ENCODE data around the gene FDXR. TPM values are rescaled to one million over a fixed set of nuclear protein-coding genes. Genes with fewer than 3 reads are reported as not detected.
"Not testable (repeated sequence)": the region's sequence is repeated elsewhere in the genome, so short reads cannot be mapped to it uniquely, and the experiment has no call there.

Gene FDXR
- total and polyA plus RNA-seq, 2 of the 8 experiments (the other 6 are each of a cell fraction or from before 2014, with no cell fraction given), result 24.2 to 31.4 TPM

GRCh38 chr17:74916136-74916850, 43.5 kb upstream of the FDXR start (continued):
- TF ChIP-seq GTF2F1 (IDR thresholded peaks at IDR 0.05; ENCODE audit: borderline replicate concordance, low read depth, low read length), result no peak

DNA sequence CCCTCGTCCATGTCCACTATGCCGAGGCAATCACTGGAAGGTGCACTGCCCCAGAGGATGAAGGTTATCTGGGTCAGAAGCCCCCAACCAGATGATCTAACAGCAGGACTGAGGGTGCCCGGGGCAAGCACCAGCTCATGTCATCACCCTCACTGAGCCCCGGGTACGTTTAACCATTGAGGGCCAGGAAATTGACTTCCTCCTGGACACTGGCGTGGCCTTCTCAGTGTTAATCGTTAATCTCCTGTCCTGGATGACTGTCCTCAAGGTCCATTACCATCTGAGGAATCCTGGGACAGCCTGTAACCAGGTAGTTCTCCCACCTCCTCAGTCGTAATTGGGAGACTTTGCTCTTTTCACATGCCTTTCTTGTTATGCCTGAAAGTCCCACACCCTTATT, 38.6 kb upstream of the FDXR start:
- H4K5ac ChIP-seq (ENCODE audit: insufficient read length, low read depth, low read length); H3K56ac ChIP-seq (replicated peaks; ENCODE audit: insufficient read length, low read depth, low read length); H3K4me2 ChIP-seq (ENCODE audit: insufficient read depth in 1 of 2, low read depth in 2 of 2, low read length in 2 of 2); H3K27ac ChIP-seq (ENCODE audit: low read depth, low read length); H3K23ac ChIP-seq (ENCODE audit: insufficient read length); H4K20me1 ChIP-seq (replicated peaks in 1 of 2; ENCODE audit: control insufficient read depth in 1 of 2, insufficient read depth in 2 of 2, low read length in 2 of 2); POLR2A ChIA-PET (ENCODE audit: partially characterized antibody); H2BK15ac ChIP-seq (ENCODE audit: low read length); H3K4me3 ChIP-seq (ENCODE audit: extremely low read depth in 1 of 4, insufficient read depth in 2 of 4, low read depth in 3 of 4, low read length in 4 of 4); H2BK120ac ChIP-seq (replicated peaks; ENCODE audit: low read depth, low read length); H3K23me2 ChIP-seq (ENCODE audit: low read depth, low read length); H3K14ac ChIP-seq (ENCODE audit: insufficient read length); H3K27me3 ChIP-seq (replicated peaks in 1 of 4; ENCODE audit: control insufficient read depth in 3 of 4, extremely low read depth in 1 of 4, insufficient read depth in 3 of 4, low read length in 3 of 4); H3K9ac ChIP-seq (replicated peaks in 1 of 4; ENCODE audit: extremely low read depth in 1 of 4, low read depth in 3 of 4, low read length in 3 of 4); FAIRE-seq; H3K4ac ChIP-seq (replicated peaks; ENCODE audit: insufficient read length, low read depth, low read length); H3K18ac ChIP-seq (ENCODE audit: extremely low read depth, low read length); H2AK5ac ChIP-seq (ENCODE audit: low read depth, low read length); H3K79me1 ChIP-seq (ENCODE audit: low read depth, low read length); H2BK12ac ChIP-seq (ENCODE audit: low read depth, low read length); H4K8ac ChIP-seq (ENCODE audit: extremely low read depth, insufficient read depth, low read length); H2BK20ac ChIP-seq (ENCODE audit: low read length); DNase-seq (ENCODE audit: low read depth in 1 of 2, low spot score in 2 of 2); H3K36me3 ChIP-seq (ENCODE audit: control insufficient read depth in 2 of 4, insufficient read depth in 4 of 4, low read length in 3 of 4); H2AFZ ChIP-seq (ENCODE audit: low read length); H4K91ac ChIP-seq (replicated peaks; ENCODE audit: insufficient read length, low read length); H3K79me2 ChIP-seq (ENCODE audit: control insufficient read depth in 1 of 2, insufficient read depth in 2 of 2, low read length in 2 of 2); H2BK5ac ChIP-seq (ENCODE audit: low read depth, low read length); H3K9me3 ChIP-seq (ENCODE audit: insufficient read depth in 2 of 2, low read depth in 1 of 2, low read length in 1 of 2): not testable (repeated sequence)
- peaks cover 3 to 12% (median 8%) of the 10 kb centered on the region in 4 experiments; a peak in 4 of 7 replicates for H3K4me1 ChIP-seq (replicated peaks in 1 of 4; ENCODE audit: control insufficient read depth in 3 of 4, insufficient read depth in 4 of 4, low read length in 3 of 4)
- CTCF ChIA-PET (ENCODE audit: partially characterized antibody), result interaction anchor here (1.0 to 49.9 kb wide), 4 partner anchors 10 to 49 kb away, joined by 3 to 1072 read pairs (median 4); no protein-coding TSS in a partner anchor
- 83% methylated on average over 8 of the region's 8 CpGs; no CpG with 5 or more reads in 1 of the 2 experiments for WGBS, 2 experiments (ENCODE audit: extremely low coverage in 1 of 2, insufficient coverage in 1 of 2, insufficient read length in 1 of 2, insufficient replicate concordance in 2 of 2, low coverage in 1 of 2, low lambda C conversion rate in 2 of 2, missing lambda C conversion rate in 1 of 2)

All from H1 (cell line).